CD4-positive, alpha-beta T cell treated with Interleukin-6 for 4 hours (primary cell): Measurements from ENCODE around the gene MEGF10.

ENCODE experiments used
- DNase-seq: peaks from one replicate; pipeline ENCODE4 v3.0.0-alpha.2; 2020; ENCODE audit warnings: mixed read lengths

The MEGF10 gene

DNA sequence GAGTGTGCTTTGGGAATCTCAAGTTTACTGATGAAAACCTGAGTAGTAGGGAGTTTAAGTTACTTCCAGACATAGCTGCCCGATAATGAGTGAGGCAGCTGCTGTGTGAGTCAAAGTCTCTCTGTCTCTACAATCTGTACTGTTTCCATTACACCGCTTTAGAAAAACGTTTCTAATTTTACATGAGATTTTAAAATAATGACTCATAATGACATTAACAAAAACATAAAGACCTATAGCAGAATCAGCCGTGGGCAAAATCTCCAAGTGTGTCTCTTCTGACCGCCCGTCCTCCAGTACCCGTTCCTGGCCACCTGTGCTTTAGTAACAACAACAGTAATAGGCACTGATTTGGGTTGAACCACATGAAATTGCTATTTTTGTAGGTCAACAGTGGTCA, 157.2 kb downstream of the MEGF10 start:
- DNase-seq, result no peak

DNA sequence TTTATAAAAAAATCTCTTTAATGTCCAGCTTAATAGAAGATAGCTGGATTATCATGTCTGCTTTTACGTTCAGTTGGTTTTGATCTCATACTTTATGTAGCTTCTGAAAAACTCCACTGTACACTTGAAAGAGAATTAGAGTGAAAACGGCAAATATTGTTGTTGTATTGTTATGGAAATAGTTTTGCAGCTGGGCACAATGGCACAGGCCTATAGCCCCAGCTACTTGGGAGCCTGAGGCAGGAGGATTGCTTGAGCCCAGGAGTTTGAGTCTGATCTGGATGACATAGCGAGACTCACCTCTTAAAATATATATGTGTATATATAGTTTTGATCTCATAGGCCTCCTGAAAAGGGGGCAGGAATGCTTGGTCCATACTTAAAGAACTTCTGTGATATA, 159.4 kb downstream of the MEGF10 start:
- DNase-seq, result no peak

DNA sequence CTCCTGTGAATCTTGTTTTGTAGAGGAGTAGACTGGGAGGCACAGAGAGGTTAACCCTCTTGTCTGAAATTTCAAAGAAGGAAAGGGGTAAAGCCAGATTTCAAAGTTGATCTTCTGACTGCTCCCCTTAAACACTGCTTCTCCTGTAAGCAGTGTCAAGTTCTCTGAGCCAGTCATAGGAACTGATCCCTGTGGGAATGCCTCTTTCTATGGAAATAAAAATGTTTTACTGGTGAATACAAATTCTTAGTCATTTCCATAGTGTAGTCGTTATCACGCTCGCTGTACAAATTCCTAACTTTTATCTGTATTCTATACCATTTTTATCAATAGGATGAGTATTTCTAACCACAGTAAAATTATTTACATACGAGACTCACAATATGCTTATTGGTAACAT, 160.5 kb downstream of the MEGF10 start:
- DNase-seq, result no peak

DNA sequence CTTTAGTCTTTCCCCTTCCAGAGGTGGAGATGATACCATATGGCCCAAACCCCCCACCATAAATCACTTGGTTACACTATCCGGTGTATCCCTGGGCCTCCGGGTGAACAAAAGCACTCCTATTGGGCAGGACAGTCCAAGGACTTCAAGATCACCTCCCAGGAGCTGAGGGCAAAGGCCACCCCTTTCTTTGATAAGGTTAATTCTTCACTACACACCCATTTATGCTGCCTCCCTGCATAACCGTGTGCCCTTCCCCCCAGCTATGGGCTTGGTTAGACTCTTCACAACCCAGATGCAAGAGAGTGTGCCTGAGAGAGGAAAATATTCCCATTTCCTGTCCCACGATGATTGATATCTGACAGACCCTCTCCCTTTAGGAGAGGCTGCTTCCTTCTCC, 162.0 kb downstream of the MEGF10 start:
- no peak for DNase-seq

DNA sequence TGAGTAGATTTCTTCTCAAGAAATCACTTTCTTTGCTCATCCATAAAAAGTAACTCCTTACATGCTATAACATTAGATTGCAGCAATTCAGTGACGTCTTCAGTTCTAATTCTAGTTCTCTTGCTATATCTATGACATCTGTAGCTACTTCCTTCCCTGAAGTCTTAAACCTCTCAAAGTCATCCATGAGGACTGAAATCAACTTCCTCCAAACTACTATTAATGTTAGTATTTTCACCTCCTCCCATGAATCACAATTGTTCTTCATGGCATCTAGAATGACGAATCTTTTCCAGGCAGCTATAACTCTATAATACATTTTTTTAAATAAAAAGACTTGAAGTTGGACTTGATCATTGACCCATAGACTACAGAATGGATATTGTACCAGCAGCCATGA, 180.6 kb downstream of the MEGF10 start:
- no peak for DNase-seq

DNA sequence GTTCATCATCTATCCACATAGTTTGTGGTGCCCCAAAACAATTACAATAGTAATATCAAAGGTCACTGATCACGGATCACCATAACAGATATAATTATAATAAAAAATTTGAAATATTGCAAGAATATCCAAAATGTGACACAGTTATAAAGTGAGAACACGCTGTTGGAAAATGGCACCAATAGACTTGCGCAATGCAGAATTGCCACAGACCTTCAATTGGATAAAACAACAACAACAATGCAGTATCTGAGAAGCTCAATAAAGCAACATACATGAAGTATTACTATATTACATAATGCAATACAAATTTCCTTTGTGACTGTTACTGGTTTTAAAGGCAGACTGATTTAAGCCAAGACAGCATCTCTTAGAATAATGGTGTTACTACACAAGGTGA, 182.1 kb downstream of the MEGF10 start:
- no peak for DNase-seq

DNA sequence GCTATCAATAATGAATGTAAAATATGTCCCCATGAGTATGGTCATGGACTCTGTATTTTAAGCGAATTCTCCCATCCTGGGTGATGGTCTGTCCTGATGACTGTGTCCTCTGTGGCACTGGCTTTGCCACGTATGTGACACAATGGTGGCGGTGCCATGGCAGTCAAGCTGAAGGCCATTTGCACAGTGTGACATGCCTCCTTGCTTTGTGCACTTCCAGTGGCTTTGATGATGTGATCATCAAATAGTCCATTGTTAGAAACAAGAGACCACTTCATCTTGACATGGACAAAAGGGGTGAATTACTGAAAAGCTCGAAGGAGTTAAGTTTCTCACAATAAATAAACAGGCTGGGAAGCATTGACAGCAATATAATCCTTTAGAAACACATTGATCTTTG, 195.9 kb downstream of the MEGF10 start:
- no peak for DNase-seq

DNA sequence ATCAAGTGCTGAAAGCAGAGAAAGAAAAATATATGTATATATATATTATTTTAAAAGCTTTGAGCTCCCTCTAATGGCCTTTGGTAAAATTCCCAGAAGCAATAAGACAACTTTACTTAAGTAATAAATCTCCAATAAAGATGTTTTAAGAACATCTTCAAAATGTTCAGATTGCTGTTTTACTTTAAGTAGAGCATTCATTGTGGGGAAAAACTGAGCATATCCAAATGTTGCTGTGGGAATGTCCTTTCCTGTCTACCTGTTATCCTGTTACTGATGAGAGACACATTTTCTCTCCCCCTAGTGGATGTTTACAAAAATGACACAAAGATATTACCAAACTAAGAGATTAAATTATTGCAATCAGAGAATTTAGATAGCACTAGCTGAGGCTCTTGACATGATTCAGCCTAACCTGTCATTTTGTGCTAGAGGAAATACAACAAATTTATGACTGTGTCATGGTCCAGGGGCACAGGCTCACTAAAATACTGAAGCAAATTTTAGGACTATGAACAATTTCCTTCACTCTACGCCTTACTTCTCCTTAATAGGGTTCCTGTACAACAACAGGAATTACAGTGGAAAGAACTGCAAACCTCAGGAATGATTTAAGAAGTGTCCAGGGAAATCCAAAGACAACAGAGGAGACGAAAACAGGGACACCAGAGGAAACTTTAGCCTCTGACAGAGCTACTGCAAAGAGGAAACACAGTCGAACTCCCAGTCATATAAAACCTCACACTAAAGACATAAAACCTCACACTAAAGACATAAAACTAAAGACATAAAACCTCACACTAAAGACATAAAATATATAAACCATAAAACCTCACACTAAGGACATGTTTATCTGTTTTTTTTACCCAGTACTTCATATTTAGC, 202.5 kb downstream of the MEGF10 start:
- no peak for DNase-seq

DNA sequence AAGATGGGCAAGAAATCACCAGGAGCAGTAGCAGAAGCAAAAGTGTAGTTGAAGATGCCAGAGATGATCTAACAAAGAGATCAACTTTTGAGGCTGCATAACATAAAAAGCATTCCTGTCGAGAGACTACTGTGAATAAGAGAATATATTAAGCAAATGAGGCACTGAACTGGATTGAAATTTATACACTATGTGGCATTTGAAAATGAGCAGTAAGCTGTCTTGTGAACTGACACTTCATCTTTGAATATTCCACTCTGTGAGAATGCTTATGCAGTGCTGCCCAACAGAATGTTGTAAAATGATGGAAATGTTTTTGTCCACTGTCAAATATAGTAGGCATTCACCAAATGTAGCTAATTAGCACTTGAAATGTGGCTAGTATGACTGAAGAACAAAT, 208.0 kb downstream of the MEGF10 start:
- no peak for DNase-seq

DNA sequence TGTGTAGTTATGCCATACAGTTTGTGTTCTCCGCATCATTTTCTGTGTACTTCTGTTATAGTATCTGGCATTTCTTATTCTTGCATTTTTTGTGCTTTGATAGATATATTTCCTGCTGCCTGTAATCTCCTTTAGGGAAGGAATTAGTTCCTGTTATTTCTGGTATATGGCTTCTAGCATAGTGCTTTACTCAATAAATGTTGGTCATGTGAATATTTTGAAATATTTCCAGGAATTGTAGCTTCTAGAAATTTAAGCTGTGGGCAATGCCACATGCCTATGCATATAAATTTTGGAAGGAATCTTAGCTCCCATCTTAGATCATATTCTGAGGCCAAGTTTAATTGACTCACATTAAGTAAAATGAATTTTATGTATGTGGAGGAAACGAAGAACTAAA, 215.3 kb downstream of the MEGF10 start:
- no peak for DNase-seq

DNA sequence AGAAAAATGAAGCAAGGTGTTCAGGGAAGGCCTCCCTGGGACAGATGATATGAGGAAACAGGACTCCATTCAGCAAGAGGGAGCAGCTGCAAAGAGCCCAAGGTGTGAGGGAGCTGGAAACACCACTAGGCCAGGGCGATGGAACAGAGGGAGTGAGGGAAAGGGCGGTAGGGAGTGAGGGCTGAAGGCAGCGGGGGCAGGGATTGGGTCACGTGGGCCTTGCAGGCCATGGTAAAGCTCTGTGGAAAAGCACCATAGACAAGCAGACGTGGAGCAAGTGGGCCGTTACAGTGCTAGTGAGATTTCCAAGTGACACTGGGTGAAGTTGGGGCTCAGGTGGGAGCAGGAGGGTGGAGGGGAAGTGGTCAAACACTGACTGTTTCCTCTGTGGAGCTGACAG, 216.0 kb downstream of the MEGF10 start:
- no peak for DNase-seq

DNA sequence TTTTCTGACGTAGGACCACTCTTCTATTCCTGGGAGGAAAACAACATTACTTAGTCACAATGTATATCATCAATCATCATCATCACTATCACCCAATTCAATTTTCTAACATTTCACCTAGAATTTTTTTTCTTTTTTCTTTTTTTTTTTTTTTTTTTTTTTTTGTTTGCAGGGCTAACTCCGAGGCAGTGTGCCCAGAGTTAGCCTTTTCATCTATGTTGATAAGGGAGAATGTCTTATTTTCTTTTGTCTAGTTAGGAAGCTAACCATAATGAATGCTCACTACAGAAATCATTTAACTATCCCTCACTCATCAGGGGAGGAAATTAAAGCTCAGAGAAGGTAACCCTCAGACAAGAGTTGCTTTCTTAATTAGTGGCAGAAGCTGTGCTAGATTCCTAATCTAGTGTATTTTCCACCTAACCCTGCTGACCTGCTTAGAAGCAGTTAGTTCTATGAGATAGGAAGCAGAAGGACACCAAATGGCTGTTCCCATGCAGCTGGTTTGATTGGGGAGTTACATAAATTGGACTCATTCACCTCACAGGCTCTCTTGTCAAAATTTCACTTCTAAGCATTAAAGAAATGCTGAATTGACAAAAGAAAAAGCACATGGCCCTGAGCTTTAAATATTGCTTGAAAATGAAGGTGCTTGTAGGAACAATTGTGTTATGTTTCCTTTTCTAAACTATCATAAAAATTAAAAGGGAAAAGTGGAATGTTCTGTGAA, 218.2 kb downstream of the MEGF10 start:
- no peak for DNase-seq
